ENCODE results near the gene CLCNKB.
"Not testable (repeated sequence)": the region's sequence is repeated elsewhere in the genome, so short reads cannot be mapped to it uniquely, and the experiment has no call there.

DNA sequence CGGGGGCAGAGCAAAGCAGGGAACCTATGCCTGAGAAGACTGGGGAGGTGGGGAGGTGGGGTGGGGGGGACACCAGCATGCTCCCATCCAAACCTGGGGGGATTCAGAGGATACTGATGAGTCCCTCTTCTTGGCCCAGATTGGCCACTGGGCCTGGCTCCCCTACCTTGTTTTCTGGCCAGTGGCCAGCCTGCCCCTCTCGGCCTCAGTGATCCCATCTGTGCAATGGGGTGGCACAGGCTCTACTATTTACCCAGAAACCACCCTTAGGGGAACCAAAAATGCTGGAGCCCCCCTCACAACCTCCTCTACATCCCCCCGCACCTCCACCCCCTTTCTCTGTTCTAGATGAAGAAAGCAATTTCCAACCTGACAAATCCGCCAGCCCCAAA lies 12.9 kb downstream of the CLCNKB start:
- not testable (repeated sequence) for TF ChIP-seq POLR2AphosphoS5 (IDR thresholded peaks at IDR 0.05; ENCODE audit: low read depth, low read length); POLR2A (IDR thresholded peaks at IDR 0.05; ENCODE audit: borderline replicate concordance, extremely low read depth, insufficient read depth, insufficient read length); EZH2 (IDR thresholded peaks at IDR 0.05); ZNF274 (IDR thresholded peaks at IDR 0.05; ENCODE audit: low read depth, low read length); EZH2phosphoT487 (IDR thresholded peaks at IDR 0.05; ENCODE audit: borderline replicate concordance); RAD21 (IDR thresholded peaks at IDR 0.05; ENCODE audit: low read depth)
- TF ChIP-seq, protein P1, sequence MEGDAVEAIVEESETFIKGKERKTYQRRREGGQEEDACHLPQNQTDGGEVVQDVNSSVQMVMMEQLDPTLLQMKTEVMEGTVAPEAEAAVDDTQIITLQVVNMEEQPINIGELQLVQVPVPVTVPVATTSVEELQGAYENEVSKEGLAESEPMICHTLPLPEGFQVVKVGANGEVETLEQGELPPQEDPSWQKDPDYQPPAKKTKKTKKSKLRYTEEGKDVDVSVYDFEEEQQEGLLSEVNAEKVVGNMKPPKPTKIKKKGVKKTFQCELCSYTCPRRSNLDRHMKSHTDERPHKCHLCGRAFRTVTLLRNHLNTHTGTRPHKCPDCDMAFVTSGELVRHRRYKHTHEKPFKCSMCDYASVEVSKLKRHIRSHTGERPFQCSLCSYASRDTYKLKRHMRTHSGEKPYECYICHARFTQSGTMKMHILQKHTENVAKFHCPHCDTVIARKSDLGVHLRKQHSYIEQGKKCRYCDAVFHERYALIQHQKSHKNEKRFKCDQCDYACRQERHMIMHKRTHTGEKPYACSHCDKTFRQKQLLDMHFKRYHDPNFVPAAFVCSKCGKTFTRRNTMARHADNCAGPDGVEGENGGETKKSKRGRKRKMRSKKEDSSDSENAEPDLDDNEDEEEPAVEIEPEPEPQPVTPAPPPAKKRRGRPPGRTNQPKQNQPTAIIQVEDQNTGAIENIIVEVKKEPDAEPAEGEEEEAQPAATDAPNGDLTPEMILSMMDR (IDR thresholded peaks at IDR 0.05 in 2 of 3, conservative IDR thresholded peaks at IDR 0.05 in 1 of 3; ENCODE audit: borderline replicate concordance in 1 of 3, insufficient read depth in 1 of 3, low read depth in 2 of 3, low read length in 2 of 3) = not testable (repeated sequence)
- TF ChIP-seq, protein P2, sequence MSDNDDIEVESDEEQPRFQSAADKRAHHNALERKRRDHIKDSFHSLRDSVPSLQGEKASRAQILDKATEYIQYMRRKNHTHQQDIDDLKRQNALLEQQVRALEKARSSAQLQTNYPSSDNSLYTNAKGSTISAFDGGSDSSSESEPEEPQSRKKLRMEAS (IDR thresholded peaks at IDR 0.05) = not testable (repeated sequence)
- TF ChIP-seq, protein P3, sequence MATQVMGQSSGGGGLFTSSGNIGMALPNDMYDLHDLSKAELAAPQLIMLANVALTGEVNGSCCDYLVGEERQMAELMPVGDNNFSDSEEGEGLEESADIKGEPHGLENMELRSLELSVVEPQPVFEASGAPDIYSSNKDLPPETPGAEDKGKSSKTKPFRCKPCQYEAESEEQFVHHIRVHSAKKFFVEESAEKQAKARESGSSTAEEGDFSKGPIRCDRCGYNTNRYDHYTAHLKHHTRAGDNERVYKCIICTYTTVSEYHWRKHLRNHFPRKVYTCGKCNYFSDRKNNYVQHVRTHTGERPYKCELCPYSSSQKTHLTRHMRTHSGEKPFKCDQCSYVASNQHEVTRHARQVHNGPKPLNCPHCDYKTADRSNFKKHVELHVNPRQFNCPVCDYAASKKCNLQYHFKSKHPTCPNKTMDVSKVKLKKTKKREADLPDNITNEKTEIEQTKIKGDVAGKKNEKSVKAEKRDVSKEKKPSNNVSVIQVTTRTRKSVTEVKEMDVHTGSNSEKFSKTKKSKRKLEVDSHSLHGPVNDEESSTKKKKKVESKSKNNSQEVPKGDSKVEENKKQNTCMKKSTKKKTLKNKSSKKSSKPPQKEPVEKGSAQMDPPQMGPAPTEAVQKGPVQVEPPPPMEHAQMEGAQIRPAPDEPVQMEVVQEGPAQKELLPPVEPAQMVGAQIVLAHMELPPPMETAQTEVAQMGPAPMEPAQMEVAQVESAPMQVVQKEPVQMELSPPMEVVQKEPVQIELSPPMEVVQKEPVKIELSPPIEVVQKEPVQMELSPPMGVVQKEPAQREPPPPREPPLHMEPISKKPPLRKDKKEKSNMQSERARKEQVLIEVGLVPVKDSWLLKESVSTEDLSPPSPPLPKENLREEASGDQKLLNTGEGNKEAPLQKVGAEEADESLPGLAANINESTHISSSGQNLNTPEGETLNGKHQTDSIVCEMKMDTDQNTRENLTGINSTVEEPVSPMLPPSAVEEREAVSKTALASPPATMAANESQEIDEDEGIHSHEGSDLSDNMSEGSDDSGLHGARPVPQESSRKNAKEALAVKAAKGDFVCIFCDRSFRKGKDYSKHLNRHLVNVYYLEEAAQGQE (IDR thresholded peaks at IDR 0.05; ENCODE audit: low read depth) = not testable (repeated sequence)

All from HCT116 (cell line).